ENCODE results near the gene DOCK2.

GRCh38 chr5:169939731-169940130 lies 302.7 kb downstream of the DOCK2 start:
- TF ChIP-seq CTCF (conservative IDR thresholded peaks at IDR 0.05; ENCODE audit: low read depth, low read length) (no peak), EZH2 (IDR thresholded peaks at IDR 0.05; ENCODE audit: borderline replicate concordance, low read depth, low read length, poor library complexity, severe bottlenecking) (no peak)

Measured in A673 (cell line).